CD4-positive, alpha-beta T cell (primary cell): Measurements from ENCODE around the gene FBXO47. TPM values are rescaled to one million over a fixed set of nuclear protein-coding genes. Genes with fewer than 3 reads are reported as not detected.
A peak's percentile ranks its signal among the peaks of the same experiment; 100 is the strongest.

Experiments
- ATAC-seq: fragments of 200-7000 bp; cut with Tn5 transposase; one replicate; pipeline ENCODE4 v1.10.0; 2022; ENCODE audit warnings: mild to moderate bottlenecking; ENCODE audit not compliant: poor library complexity
- CTCF ChIA-PET: fragments of 350-600 bp; sonication (Branson Sonifier 250); formaldehyde crosslinking; loops from one replicate; lab custom pipeline; 2021; ENCODE audit warnings: antibody characterized with exemption, inconsistent platforms; lab: Charles Lee
- POLR2A ChIA-PET: fragments of 350-600 bp; sonication (Branson Sonifier 250); formaldehyde crosslinking; loops from one replicate; lab custom pipeline; 2021; ENCODE audit warnings: antibody characterized with exemption, inconsistent platforms; lab: Charles Lee
- DNase-seq, 14 experiments: peaks; one replicate each; pipeline ENCODE4 v3.0.0-alpha.2; 2013 to 2020; ENCODE audit warnings: mixed read lengths in 2 of 14
- H3K27ac ChIP-seq, 2 donors: one replicate each; pipeline versions ENCODE4 v1.5.1 to v1.7.0; 2013; ENCODE audit warnings: low read length in 2 of 2, low read depth in 1 of 2, mild to moderate bottlenecking in 1 of 2
- H3K27me3 ChIP-seq, 2 experiments: 1 replicate in 1 of 2; 2 replicates in 1 of 2; pipeline versions ENCODE4 v1.6.1 to v1.7.0; 2013; ENCODE audit warnings: low read length in 2 of 2, control low read depth in 1 of 2, mild to moderate bottlenecking in 1 of 2, moderate library complexity in 1 of 2; ENCODE audit not compliant: insufficient read depth in 2 of 2, control insufficient read depth in 1 of 2
- H3K36me3 ChIP-seq: one replicate; pipeline ENCODE4 v1.6.1; 2013; ENCODE audit warnings: low read length, control low read depth; ENCODE audit not compliant: insufficient read depth
- H3K4me1 ChIP-seq: one replicate; pipeline ENCODE4 v1.6.1; 2013; ENCODE audit warnings: low read length, control low read depth; ENCODE audit not compliant: insufficient read depth
- H3K4me3 ChIP-seq: one replicate; pipeline ENCODE4 v1.5.1; 2013; ENCODE audit warnings: mild to moderate bottlenecking, low read length, moderate library complexity
- H3K9me3 ChIP-seq, 2 experiments: 1 replicate in 1 of 2; 2 replicates in 1 of 2; pipeline versions ENCODE4 v1.6.1 to v1.7.0; 2013; ENCODE audit warnings: low read length in 2 of 2, mild to moderate bottlenecking in 2 of 2, control low read depth in 1 of 2, moderate library complexity in 1 of 2; ENCODE audit not compliant: control insufficient read depth in 1 of 2, insufficient read depth in 1 of 2
- H3K27ac Mint-ChIP-seq: one replicate; pipeline ENCODE4 v1.8.0; 2020; ENCODE audit warnings: mixed read lengths
- H3K27me3 Mint-ChIP-seq: one replicate; pipeline ENCODE4 v1.8.0; 2021; ENCODE audit warnings: mixed read lengths
- H3K36me3 Mint-ChIP-seq: one replicate; pipeline ENCODE4 v1.8.0; 2021; ENCODE audit warnings: low read depth, mixed read lengths
- H3K4me1 Mint-ChIP-seq: one replicate; pipeline ENCODE4 v1.8.0; 2021; ENCODE audit warnings: low read depth, mixed read lengths
- H3K4me3 Mint-ChIP-seq: one replicate; pipeline ENCODE4 v1.8.0; 2020; ENCODE audit warnings: mild to moderate bottlenecking, mixed read lengths
- H3K9me3 Mint-ChIP-seq: one replicate; pipeline ENCODE4 v1.8.0; 2020; ENCODE audit warnings: mixed read lengths
- CTCF ChIP-seq: fragments of 200-600 bp; IDR thresholded peaks from one replicate; pipeline ENCODE4 v1.8.0; 2022; ENCODE audit warnings: antibody characterized with exemption, mild to moderate bottlenecking
- intact Hi-C, 2 experiments: fragments of 100-400 bp; cut with DNase I in 1 of 2; cut with micrococcal nuclease in 1 of 2; formaldehyde crosslinking; loops; one replicate each; pipeline versions ENCODE4 v1.15.1 to v1.9.0; 2023 to 2025; cut with DNase I, micrococcal nuclease
- microRNA-seq: library from miRNA; unstranded; fragments of <30 nt; microRNA quantifications from one replicate; pipeline ENCODE4 v1.2.0, GENCODE V29; 2021; ENCODE audit warnings: borderline microRNAs expressed, borderline replicate concordance
- total RNA-seq, 174 experiments: library from RNA in 2 of 174; stranded (reverse) in 2 of 174; gene quantifications; one replicate each; pipeline ENCODE4 v1.2.3 and lab custom pipeline; 2021 to 2026

FBXO47 gene
- total RNA-seq, 2 experiments from 2014 or later: not detected

- peak overlapping the region in 1 of 2 donors; percentile 48 for H3K27ac ChIP-seq
- Mint-ChIP-seq H3K27me3 (no peaks in the 10 kb centered on the region), H3K4me1 (peaks cover 93% of the 10 kb centered on the region), H3K9me3 (no peaks in the 10 kb centered on the region), H3K4me3 (peak overlapping the region; percentile 74), H3K27ac (peak overlapping the region; percentile 89), H3K36me3 (peaks cover 77% of the 10 kb centered on the region)
- no peak for ATAC-seq
- CTCF ChIA-PET: no interaction called here
- H3K4me3 ChIP-seq: no peak overlapping the region
- peaks cover 100% of the 10 kb centered on the region for H3K4me1 ChIP-seq
- no peaks in the 10 kb centered on the region for H3K9me3 ChIP-seq
- POLR2A ChIA-PET: interaction anchor here (5.1 to 8.9 kb wide), 2 partner anchors 12 to 16 kb away, joined by 37 to 103 read pairs; partner anchors contain the start of gene LASP1
- intact Hi-C loops: no loop called here
- no peak for DNase-seq
- no peak for TF ChIP-seq CTCF
- H3K36me3 ChIP-seq: peaks cover 79% of the 10 kb centered on the region
- H3K27me3 ChIP-seq: no peaks in the 10 kb centered on the region
Measured at GRCh38 chr17:38886643-38887010, 80.6 kb downstream of the FBXO47 start.

Small RNA genes lying within 50 kb of the gene (microRNA-seq; reads per million reads assigned to microRNA genes)
- not detected for gene MIR6779

Other genes with a start within 250 kb of the FBXO47 start
- 1 to 10 TPM; 4.7 to 5.7 TPM for gene CISD3, start 237.1 kb downstream of the FBXO47 start, total RNA-seq
- gene PCGF2, start 219.1 kb downstream of the FBXO47 start, total RNA-seq: not detected
- gene PSMB3, start 214.7 kb downstream of the FBXO47 start, total RNA-seq: 10 to 100 TPM; 46.6 to 55.0 TPM
- 10 to 100 TPM; 17.0 to 17.2 TPM for gene PIP4K2B, start 167.8 kb downstream of the FBXO47 start, total RNA-seq
- gene CWC25, start 142.1 kb downstream of the FBXO47 start, total RNA-seq: 10 to 100 TPM; 63.0 to 63.3 TPM
- gene RPL23, start 113.7 kb downstream of the FBXO47 start, total RNA-seq: 1,000 to 10,000 TPM; 2,293 to 2,296 TPM
- gene LASP1, start 97.3 kb downstream of the FBXO47 start, total RNA-seq: 10 to 100 TPM; 50.1 to 50.5 TPM
- 10 to 100 TPM; 66.7 to 67.6 TPM for gene PLXDC1, start 184.2 kb upstream of the FBXO47 start, total RNA-seq
- not detected for gene ARL5C, start 198.8 kb upstream of the FBXO47 start, total RNA-seq
- gene CACNB1, start 230.3 kb upstream of the FBXO47 start, total RNA-seq: 10 to 100 TPM; 14.9 to 15.5 TPM
- 1,000 to 10,000 TPM; 3,527 to 3,670 TPM for gene RPL19, start 232.9 kb upstream of the FBXO47 start, total RNA-seq